ENCODE data around the gene TSHB.

DNA sequence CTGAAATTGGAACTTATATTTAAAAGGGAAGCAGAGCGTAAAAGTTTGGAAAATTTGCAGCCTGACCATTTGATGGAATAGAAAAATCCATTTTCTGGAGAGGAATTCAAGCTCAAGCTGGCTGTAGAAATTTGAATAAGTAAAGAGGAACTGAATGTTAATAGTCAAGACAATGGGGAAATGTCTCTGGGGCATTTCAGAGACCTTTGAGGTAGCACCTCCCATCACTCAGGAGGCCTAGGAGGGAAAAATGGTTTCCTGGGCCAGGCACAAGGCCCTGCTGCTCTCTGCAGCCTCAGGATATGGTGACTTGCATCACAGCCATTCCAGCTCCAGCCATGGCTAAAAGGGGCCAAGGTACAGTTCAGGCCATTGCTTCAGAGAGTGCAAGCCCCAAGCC lies 17.6 kb upstream of the TSHB start:
- TF ChIP-seq, protein P1, sequence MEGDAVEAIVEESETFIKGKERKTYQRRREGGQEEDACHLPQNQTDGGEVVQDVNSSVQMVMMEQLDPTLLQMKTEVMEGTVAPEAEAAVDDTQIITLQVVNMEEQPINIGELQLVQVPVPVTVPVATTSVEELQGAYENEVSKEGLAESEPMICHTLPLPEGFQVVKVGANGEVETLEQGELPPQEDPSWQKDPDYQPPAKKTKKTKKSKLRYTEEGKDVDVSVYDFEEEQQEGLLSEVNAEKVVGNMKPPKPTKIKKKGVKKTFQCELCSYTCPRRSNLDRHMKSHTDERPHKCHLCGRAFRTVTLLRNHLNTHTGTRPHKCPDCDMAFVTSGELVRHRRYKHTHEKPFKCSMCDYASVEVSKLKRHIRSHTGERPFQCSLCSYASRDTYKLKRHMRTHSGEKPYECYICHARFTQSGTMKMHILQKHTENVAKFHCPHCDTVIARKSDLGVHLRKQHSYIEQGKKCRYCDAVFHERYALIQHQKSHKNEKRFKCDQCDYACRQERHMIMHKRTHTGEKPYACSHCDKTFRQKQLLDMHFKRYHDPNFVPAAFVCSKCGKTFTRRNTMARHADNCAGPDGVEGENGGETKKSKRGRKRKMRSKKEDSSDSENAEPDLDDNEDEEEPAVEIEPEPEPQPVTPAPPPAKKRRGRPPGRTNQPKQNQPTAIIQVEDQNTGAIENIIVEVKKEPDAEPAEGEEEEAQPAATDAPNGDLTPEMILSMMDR (IDR thresholded peaks at IDR 0.05) = no peak
- TF ChIP-seq EMX1 (CRISPR knock-in tag; IDR thresholded peaks at IDR 0.05) (no peak), TCF7 (CRISPR knock-in tag; IDR thresholded peaks at IDR 0.05; ENCODE audit: low read depth) (no peak), NR1H2 (CRISPR knock-in tag; IDR thresholded peaks at IDR 0.05) (no peak), CREM (CRISPR knock-in tag; IDR thresholded peaks at IDR 0.05) (no peak), SP1 (CRISPR knock-in tag; conservative IDR thresholded peaks at IDR 0.05) (no peak), TEAD4 (CRISPR knock-in tag; IDR thresholded peaks at IDR 0.05) (no peak)
- TF ChIP-seq, protein P2, sequence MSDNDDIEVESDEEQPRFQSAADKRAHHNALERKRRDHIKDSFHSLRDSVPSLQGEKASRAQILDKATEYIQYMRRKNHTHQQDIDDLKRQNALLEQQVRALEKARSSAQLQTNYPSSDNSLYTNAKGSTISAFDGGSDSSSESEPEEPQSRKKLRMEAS (CRISPR knock-in tag; IDR thresholded peaks at IDR 0.05) = no peak
- TF ChIP-seq, protein P3, sequence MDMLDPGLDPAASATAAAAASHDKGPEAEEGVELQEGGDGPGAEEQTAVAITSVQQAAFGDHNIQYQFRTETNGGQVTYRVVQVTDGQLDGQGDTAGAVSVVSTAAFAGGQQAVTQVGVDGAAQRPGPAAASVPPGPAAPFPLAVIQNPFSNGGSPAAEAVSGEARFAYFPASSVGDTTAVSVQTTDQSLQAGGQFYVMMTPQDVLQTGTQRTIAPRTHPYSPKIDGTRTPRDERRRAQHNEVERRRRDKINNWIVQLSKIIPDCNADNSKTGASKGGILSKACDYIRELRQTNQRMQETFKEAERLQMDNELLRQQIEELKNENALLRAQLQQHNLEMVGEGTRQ (CRISPR knock-in tag; IDR thresholded peaks at IDR 0.05) = no peak
- TF ChIP-seq, protein P4, sequence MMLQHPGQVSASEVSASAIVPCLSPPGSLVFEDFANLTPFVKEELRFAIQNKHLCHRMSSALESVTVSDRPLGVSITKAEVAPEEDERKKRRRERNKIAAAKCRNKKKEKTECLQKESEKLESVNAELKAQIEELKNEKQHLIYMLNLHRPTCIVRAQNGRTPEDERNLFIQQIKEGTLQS (CRISPR knock-in tag; conservative IDR thresholded peaks at IDR 0.05) = no peak
